GM23338 (cell line): ENCODE measurements around the gene STN1. TPM values are rescaled to one million over a fixed set of nuclear protein-coding genes. Genes with fewer than 3 reads are reported as not detected.

Experiments
- ATAC-seq: fragments of 200-7000 bp; cut with Tn5 transposase; 3 replicates; pipeline ENCODE4 v1.9.1; 2020
- DNase-seq: peaks from one replicate; pipeline ENCODE4 v3.0.0-alpha.2; 2015; ENCODE audit warnings: low spot score
- H2AFZ ChIP-seq: fragments of 200-600 bp; sonication (generic); 2 replicates; pipeline ENCODE4 v1.8.0; 2016; ENCODE audit warnings: antibody characterized with exemption, mild to moderate bottlenecking, moderate library complexity
- H3F3A ChIP-seq: fragments of 200-600 bp; sonication (generic); replicated peaks from 2 replicates; pipeline ENCODE4 v1.8.0; 2017; ENCODE audit warnings: antibody characterized with exemption, mixed run types, low read depth
- H3K27ac ChIP-seq: fragments of 200-600 bp; sonication (generic); 2 replicates; pipeline ENCODE4 v1.6.1; 2016; ENCODE audit warnings: low read depth
- H3K27me3 ChIP-seq: fragments of 200-600 bp; sonication (generic); 2 replicates; pipeline ENCODE4 v1.8.0; 2016; ENCODE audit warnings: mild to moderate bottlenecking, mixed run types, moderate library complexity; ENCODE audit not compliant: insufficient read depth
- H3K36me3 ChIP-seq: fragments of 200-600 bp; sonication (generic); 2 replicates; pipeline ENCODE4 v1.8.0; 2016; ENCODE audit warnings: mild to moderate bottlenecking; ENCODE audit not compliant: insufficient read depth
- H3K4me1 ChIP-seq: fragments of 200-600 bp; sonication (generic); 2 replicates; pipeline ENCODE4 v1.8.0; 2016; ENCODE audit warnings: mild to moderate bottlenecking, moderate library complexity; ENCODE audit not compliant: insufficient read depth
- H3K4me2 ChIP-seq: fragments of 200-600 bp; sonication (generic); 2 replicates; pipeline ENCODE4 v1.7.1; 2017; ENCODE audit warnings: mixed run types
- H3K4me3 ChIP-seq: fragments of 200-600 bp; sonication (generic); 2 replicates; pipeline ENCODE4 v1.6.1; 2016; ENCODE audit warnings: mixed run types
- H3K79me2 ChIP-seq: fragments of 200-600 bp; sonication (generic); replicated peaks from 2 replicates; pipeline ENCODE4 v1.8.0; 2017; ENCODE audit warnings: mild to moderate bottlenecking; ENCODE audit not compliant: insufficient read depth
- H3K9me2 ChIP-seq: fragments of 200-600 bp; sonication (generic); 2 replicates; pipeline ENCODE4 v1.8.0; 2017; ENCODE audit not compliant: insufficient read depth
- H4K20me1 ChIP-seq: fragments of 200-600 bp; sonication (generic); replicated peaks from 2 replicates; pipeline ENCODE4 v1.8.0; 2017; ENCODE audit warnings: mild to moderate bottlenecking; ENCODE audit not compliant: insufficient read depth
- H3K27ac Mint-ChIP-seq: 2 replicates; pipeline ENCODE4 v1.8.0; 2020; ENCODE audit warnings: inconsistent platforms, mild to moderate bottlenecking, moderate library complexity, mixed read lengths
- H3K27me3 Mint-ChIP-seq: 3 replicates; pipeline ENCODE4 v1.8.0; 2022; ENCODE audit warnings: low read depth, mild to moderate bottlenecking, moderate library complexity, mixed read lengths, inconsistent platforms; ENCODE audit not compliant: insufficient read depth, poor library complexity
- H3K36me3 Mint-ChIP-seq: 3 replicates; pipeline ENCODE4 v1.8.0; 2021; ENCODE audit warnings: low read depth, mild to moderate bottlenecking, inconsistent platforms, moderate library complexity, mixed read lengths
- H3K4me1 Mint-ChIP-seq: 3 replicates; pipeline ENCODE4 v1.8.0; 2020; ENCODE audit warnings: mild to moderate bottlenecking, inconsistent platforms, mixed read lengths
- H3K4me3 Mint-ChIP-seq: 3 replicates; pipeline ENCODE4 v1.8.0; 2021; ENCODE audit warnings: moderate library complexity, mild to moderate bottlenecking, inconsistent platforms, mixed read lengths
- H3K9me3 Mint-ChIP-seq: 3 replicates; pipeline ENCODE4 v1.8.0; 2020; ENCODE audit warnings: moderate library complexity, mild to moderate bottlenecking, inconsistent platforms, mixed read lengths
- CREB1 ChIP-seq: fragments of 250-450 bp; sonication (Bioruptor Pico); IDR thresholded peaks from 2 replicates; pipeline ENCODE4 v1.5.0; 2020; ENCODE audit warnings: low read depth, mild to moderate bottlenecking, moderate library complexity
- CTCF ChIP-seq, 2 experiments: fragments of 200-600 bp in 1 of 2; sonication (generic) in 1 of 2; conservative IDR thresholded peaks; 2 replicates each; pipeline versions ENCODE4 v1.5.1 to v1.6.1; 2016 to 2017; ENCODE audit warnings: antibody characterized with exemption in 2 of 2, low read depth in 2 of 2, mild to moderate bottlenecking in 2 of 2, moderate library complexity in 1 of 2
- EZH2phosphoT487 ChIP-seq: fragments of 200-600 bp; sonication (generic); IDR thresholded peaks from one replicate; pipeline ENCODE4 v1.8.1; 2018; ENCODE audit warnings: antibody characterized with exemption; ENCODE audit not compliant: unreplicated experiment
- JUNB ChIP-seq: IDR thresholded peaks from one replicate; pipeline ENCODE4 v1.6.1; 2016; ENCODE audit warnings: antibody characterized with exemption; ENCODE audit not compliant: unreplicated experiment
- NANOG ChIP-seq: IDR thresholded peaks from 2 replicates; pipeline ENCODE4 v1.6.1; 2016; ENCODE audit warnings: antibody characterized with exemption, borderline replicate concordance
- STAT1 ChIP-seq: IDR thresholded peaks from one replicate; pipeline ENCODE4 v1.6.1; 2016; ENCODE audit warnings: antibody characterized with exemption; ENCODE audit not compliant: unreplicated experiment
- ZNF114 ChIP-seq: fragments of 250-450 bp; sonication (Bioruptor Pico); IDR thresholded peaks from 2 replicates; pipeline ENCODE4 v1.5.0; 2020; ENCODE audit warnings: mild to moderate bottlenecking, moderate library complexity
- ZNF462 ChIP-seq: fragments of 250-450 bp; sonication (Bioruptor Pico); IDR thresholded peaks from 2 replicates; pipeline ENCODE4 v1.5.0; 2020; ENCODE audit warnings: mild to moderate bottlenecking, moderate library complexity
- polyA plus RNA-seq: library from polyadenylated mRNA; unstranded; fragments of >200 nt; fragmentation: Nextera tagmentation; extraction: Ambion mirVana; gene quantifications from 2 replicates; pipeline ENCODE4 v1.2.1, GENCODE V29; 2016
- total RNA-seq: library from RNA; depleted of rRNA; stranded (reverse); fragments of >200 nt; shearing (Covaris generic); gene quantifications from 2 replicates; pipeline ENCODE4 v1.2.3, GENCODE V29; 2014

Gene STN1
- total and polyA plus RNA-seq, 2 experiments from 2014 or later = 7.2 to 11.3 TPM

- TF ChIP-seq CTCF (conservative IDR thresholded peaks at IDR 0.05; ENCODE audit: low read depth in 2 of 2) (no peak), ZNF462 (CRISPR knock-in tag) (no peak), NANOG (no peak)
Measured at GRCh38 chr10:103947799-103948516, 30.0 kb upstream of the STN1 start (continued).

GRCh38 chr10:103942866-103943265, 24.9 kb upstream of the STN1 start:
- Mint-ChIP-seq H3K9me3 (no peaks in the 10 kb centered on the region), H3K36me3 (no peaks in the 10 kb centered on the region), H3K27ac (no peak overlapping the region), H3K4me1 (no peaks in the 10 kb centered on the region), H3K27me3 (no peaks in the 10 kb centered on the region), H3K4me3 (no peak overlapping the region)
- Histone ChIP-seq H3K4me3 (no peak overlapping the region), H3K79me2 (no peaks in the 10 kb centered on the region), H4K20me1 (no peaks in the 10 kb centered on the region), H3F3A (no peaks in the 10 kb centered on the region), H3K27me3 (no peaks in the 10 kb centered on the region), H3K36me3 (no peaks in the 10 kb centered on the region), H3K4me2 (no peak overlapping the region), H2AFZ (no peak overlapping the region), H3K4me1 (no peaks in the 10 kb centered on the region), H3K27ac (no peak overlapping the region), H3K9me2 (no peaks in the 10 kb centered on the region)
- ATAC-seq = no peak
- DNase-seq = no peak
- no peak for TF ChIP-seq STAT1
- no peak for TF ChIP-seq NANOG
- no peak for TF ChIP-seq CREB1
- no peak for TF ChIP-seq EZH2phosphoT487
- no peak for TF ChIP-seq JUNB
- TF ChIP-seq ZNF114 (CRISPR knock-in tag) = no peak
- no peak for TF ChIP-seq CTCF (conservative IDR thresholded peaks at IDR 0.05; ENCODE audit: low read depth in 2 of 2)
